Epithelial cell of esophagus (primary cell): ENCODE data around the gene AOC1.

Experiments used
- DNase-seq: peaks from one replicate; pipeline ENCODE4 v3.0.0; 2010; ENCODE audit warnings: low read depth
- H3K4me3 ChIP-seq: 2 replicates; pipeline ENCODE4 v1.5.1; 2011; ENCODE audit warnings: mild to moderate bottlenecking, low read length, control low read depth
- CTCF ChIP-seq: IDR thresholded peaks from 2 replicates; pipeline ENCODE4 v1.5.1; 2011; ENCODE audit warnings: low read depth, mild to moderate bottlenecking, low read length, control low read depth, inconsistent platforms; ENCODE audit not compliant: insufficient read depth; ENCODE audit errors: missing control alignments

Gene AOC1

DNA sequence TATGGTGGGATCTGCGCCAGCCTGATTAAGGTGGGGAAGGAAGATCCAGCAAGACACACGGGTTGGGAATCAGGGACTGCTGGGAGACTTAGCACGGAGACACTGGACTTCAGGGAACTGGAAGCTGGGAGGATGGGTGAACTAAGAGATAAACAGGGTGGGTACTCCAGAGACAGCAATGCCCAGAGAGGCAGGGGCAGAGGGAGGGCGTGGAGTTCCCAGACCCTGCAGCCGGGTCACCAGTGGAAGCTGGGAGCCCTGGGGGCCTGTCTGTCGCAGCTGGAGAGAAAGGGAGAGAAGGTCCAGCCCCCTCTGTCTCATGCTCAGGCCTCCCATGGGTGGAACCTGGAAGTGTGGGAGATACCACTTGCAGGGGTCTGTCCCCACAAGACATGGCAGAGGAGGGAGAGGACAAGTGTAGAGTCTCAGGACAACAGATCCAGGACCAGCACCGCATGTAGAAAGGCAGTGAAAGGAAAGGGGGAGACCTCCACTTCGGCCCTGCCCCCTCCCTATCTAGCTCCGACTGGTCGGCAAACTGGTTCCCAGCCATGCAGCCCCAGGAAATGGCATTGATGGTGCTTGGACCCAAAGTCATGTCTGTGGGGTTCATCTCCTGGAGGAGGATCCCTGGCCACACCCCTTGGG, 44.4 kb downstream of the AOC1 start:
- H3K4me3 ChIP-seq, result no peak overlapping the region
- no peak for TF ChIP-seq CTCF
- no peak for DNase-seq

GRCh38 chr7:150897502-150898474, 45.5 kb downstream of the AOC1 start:
- no peak overlapping the region for H3K4me3 ChIP-seq
- DNase-seq, result no peak
- no peak for TF ChIP-seq CTCF

DNA sequence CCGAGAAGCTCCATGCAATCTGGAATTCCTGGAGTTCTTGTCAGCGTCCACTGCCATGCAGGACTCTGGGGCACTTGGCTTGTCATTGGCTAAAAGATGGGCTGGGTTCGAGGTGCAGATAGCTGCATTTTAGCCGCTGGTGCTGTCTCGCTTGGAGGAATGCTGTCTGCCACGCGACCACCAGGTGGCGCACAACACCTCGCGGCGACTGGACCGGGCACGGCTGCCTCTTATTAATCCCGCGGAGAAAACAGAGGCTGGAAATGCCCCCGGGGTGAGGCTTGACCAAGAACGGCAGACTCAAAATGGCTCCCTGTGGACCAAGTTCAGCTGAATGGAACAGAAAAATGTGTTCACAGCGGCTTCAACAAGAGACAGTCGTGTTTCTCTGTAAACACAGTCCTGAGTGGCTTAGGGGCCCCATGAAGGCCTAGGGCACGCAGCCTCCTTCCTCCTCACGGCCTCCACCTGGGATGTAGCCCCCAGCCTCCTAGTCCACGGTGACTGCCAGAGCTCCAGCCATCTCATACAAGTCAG, 46.2 kb downstream of the AOC1 start:
- DNase-seq, result peak; percentile 67
- TF ChIP-seq CTCF, result peak; percentile 84
- no peak overlapping the region for H3K4me3 ChIP-seq

- TF ChIP-seq CTCF, result no peak
- H3K4me3 ChIP-seq, result no peak overlapping the region
- DNase-seq, result no peak
Observed at GRCh38 chr7:150900675-150901074, 48.4 kb downstream of the AOC1 start.

- no peak for TF ChIP-seq CTCF
- DNase-seq, result no peak
- H3K4me3 ChIP-seq, result no peak overlapping the region
Observed at GRCh38 chr7:150901160-150902035, 49.1 kb downstream of the AOC1 start.
